ENCODE results near the gene ENAH. TPM values are rescaled to one million over a fixed set of nuclear protein-coding genes. Genes with fewer than 3 reads are reported as not detected.

Gene ENAH
- total RNA-seq, 4 donors from 2014 or later, result 158 to 295 (median 225) TPM

DNA sequence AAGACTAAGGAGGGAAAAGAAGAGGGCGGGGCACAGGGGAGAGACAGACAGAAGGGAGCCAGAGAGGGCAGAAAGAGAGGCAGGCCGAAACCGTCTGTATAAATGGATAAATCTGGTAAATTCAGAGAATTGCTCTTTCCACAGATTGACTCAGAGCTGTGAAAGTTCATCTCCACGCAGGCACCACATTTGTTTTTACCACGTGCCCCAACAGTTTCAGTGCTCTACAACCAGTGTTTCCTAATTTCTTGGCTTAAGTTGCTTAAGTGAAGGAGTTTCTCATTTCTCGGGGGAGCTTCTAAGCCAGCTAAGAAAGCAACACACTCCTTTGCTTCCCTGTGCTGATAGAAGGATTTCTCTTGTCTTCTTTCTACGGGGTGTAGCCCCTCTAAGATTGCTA is 87.1 kb downstream of the ENAH start:
- 56 to 84% methylated on average over 6 to 7 of the region's 7 CpGs for WGBS, 2 donors (ENCODE audit: low coverage in 1 of 2)

DNA sequence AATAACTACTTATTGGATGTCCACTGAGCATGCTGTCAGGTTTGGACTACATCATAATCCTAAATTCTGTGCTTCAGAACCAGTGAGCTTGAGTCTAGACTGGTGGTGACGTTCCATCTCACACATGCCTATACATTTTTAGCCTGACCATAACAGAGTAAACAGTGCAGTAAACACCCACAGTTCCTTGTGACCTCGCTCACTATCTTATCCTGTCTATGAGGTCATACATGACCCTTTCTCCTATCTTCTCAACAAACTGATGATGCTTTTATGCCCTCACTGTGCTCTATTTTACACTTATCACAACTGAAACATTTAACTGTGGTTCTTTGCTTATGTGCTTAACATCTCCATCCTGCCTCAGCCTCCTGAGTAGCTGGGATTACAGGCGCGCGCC is 91.2 kb downstream of the ENAH start:
- no peaks in the 10 kb centered on the region for H3K4me1 ChIP-seq
- H3K4me3 ChIP-seq, result no peak overlapping the region
- TF ChIP-seq EP300 (IDR thresholded peaks at IDR 0.05), result no peak
- ATAC-seq, result no peak
- no peak overlapping the region for H3K27ac ChIP-seq
- H3K36me3 ChIP-seq, result peaks cover 0 to 14% of the 10 kb centered on the region in 2 donors
- peaks cover 0 to 4% (median 0%) of the 10 kb centered on the region in 3 donors for H3K9me3 ChIP-seq
- 90 to 97% methylated on average over 1 to 5 of the region's 5 CpGs for WGBS, 2 donors (ENCODE audit: low coverage in 1 of 2)
- no peaks in the 10 kb centered on the region for H3K27me3 ChIP-seq

More for the DNA sequence above, 87.1 kb downstream of the ENAH start:
- Histone ChIP-seq H3K27ac (no peak overlapping the region), H3K27me3 (no peaks in the 10 kb centered on the region), H3K4me3 (no peak overlapping the region), H3K4me1 (peaks cover 0 to 13% (median 0%) of the 10 kb centered on the region in 3 donors), H3K9me3 (no peaks in the 10 kb centered on the region), H3K36me3 (peaks cover 0 to 12% of the 10 kb centered on the region in 2 donors)
- TF ChIP-seq POLR2AphosphoS5 (IDR thresholded peaks at IDR 0.05) (no peak), EP300 (IDR thresholded peaks at IDR 0.05) (no peak), POLR2A (IDR thresholded peaks at IDR 0.05) (no peak)
- TF ChIP-seq, protein P1, sequence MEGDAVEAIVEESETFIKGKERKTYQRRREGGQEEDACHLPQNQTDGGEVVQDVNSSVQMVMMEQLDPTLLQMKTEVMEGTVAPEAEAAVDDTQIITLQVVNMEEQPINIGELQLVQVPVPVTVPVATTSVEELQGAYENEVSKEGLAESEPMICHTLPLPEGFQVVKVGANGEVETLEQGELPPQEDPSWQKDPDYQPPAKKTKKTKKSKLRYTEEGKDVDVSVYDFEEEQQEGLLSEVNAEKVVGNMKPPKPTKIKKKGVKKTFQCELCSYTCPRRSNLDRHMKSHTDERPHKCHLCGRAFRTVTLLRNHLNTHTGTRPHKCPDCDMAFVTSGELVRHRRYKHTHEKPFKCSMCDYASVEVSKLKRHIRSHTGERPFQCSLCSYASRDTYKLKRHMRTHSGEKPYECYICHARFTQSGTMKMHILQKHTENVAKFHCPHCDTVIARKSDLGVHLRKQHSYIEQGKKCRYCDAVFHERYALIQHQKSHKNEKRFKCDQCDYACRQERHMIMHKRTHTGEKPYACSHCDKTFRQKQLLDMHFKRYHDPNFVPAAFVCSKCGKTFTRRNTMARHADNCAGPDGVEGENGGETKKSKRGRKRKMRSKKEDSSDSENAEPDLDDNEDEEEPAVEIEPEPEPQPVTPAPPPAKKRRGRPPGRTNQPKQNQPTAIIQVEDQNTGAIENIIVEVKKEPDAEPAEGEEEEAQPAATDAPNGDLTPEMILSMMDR (IDR thresholded peaks at IDR 0.05), result no peak
- ATAC-seq, result peak; percentile 87

DNA sequence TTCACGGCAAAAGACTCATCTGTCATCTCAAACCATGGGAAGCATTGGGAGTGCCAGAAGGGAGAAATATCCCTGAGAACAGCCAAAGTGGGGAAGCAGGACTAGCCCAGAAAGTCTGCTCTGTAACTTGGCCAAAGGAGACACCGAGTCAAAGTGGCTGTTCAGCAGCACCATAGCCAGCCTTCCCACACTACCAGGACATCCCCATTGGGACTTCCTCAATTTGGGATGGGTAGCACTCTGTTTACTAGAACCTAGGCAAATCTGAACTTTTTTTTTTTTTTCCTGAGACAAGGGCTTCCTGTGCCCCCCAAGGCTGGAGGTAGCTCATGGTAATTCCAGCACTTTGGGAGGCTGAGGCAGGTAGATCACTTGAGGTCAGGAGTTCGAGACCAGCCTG is 93.0 kb downstream of the ENAH start:
- H3K4me3 ChIP-seq, result no peak overlapping the region
- H3K36me3 ChIP-seq, result peaks cover 0 to 9% of the 10 kb centered on the region in 2 donors
- no peaks in the 10 kb centered on the region for H3K4me1 ChIP-seq
- TF ChIP-seq, protein P1 (IDR thresholded peaks at IDR 0.05), result no peak
- TF ChIP-seq POLR2A (IDR thresholded peaks at IDR 0.05) (no peak), EP300 (IDR thresholded peaks at IDR 0.05) (no peak), POLR2AphosphoS5 (IDR thresholded peaks at IDR 0.05) (no peak)
- ATAC-seq, result no peak
- WGBS, 2 donors (ENCODE audit: low coverage in 1 of 2), result 94 to 100% methylated on average over 1 to 2 of the region's 3 CpGs
- peaks cover 0 to 9% (median 0%) of the 10 kb centered on the region in 3 donors for H3K9me3 ChIP-seq
- no peaks in the 10 kb centered on the region for H3K27me3 ChIP-seq
- no peak overlapping the region for H3K27ac ChIP-seq

DNA sequence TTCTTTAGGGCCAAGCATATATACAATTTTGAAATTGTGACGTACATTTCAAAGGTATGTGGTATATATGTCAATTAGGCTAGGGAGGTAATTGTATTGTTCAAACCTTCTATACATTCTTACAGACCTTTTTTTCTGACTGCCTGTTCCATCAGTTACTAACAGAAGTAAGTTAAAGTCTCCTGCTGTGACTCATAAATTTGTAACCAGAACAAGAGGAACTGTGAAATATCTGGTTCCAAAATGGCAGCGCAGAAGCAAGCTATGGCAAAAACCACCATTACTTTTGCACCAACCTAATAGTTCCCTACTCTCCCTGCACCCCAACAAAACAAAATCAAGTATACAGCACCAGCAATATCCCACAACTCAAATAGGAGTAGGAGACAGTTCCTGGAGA is 93.6 kb downstream of the ENAH start:
- Histone ChIP-seq H3K27me3 (no peaks in the 10 kb centered on the region), H3K27ac (no peak overlapping the region), H3K9me3 (peaks cover 0 to 9% (median 0%) of the 10 kb centered on the region in 3 donors), H3K4me1 (peaks cover 0 to 2% (median 0%) of the 10 kb centered on the region in 3 donors), H3K4me3 (no peak overlapping the region), H3K36me3 (peaks cover 0 to 9% of the 10 kb centered on the region in 2 donors)
- TF ChIP-seq EP300 (IDR thresholded peaks at IDR 0.05) (no peak), POLR2AphosphoS5 (IDR thresholded peaks at IDR 0.05) (no peak), POLR2A (IDR thresholded peaks at IDR 0.05) (no peak)
- TF ChIP-seq, protein P1 (IDR thresholded peaks at IDR 0.05), result no peak
- WGBS, 2 donors (ENCODE audit: low coverage in 1 of 2), result 89 to 92% methylated on average over 2 of the region's 2 CpGs
- no peak for ATAC-seq

DNA sequence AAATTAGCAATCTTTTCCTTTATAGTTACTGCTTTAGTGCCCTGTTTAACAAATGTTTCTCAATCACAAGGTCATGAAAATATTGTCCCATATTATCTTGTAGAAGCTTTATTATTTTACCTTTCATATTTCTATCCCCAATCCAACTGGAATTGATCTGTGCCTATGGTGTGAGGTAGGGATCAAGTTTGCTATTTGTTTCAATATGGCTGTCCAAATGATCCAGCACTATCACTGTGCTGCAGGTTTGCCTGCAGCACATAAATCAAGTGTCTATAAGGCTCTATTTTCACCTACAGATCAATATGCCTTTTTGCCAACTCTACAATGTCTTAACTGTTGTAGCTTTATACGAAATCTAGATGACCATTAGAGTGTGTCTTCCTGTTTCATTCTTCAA is 96.2 kb downstream of the ENAH start:
- no peak for ATAC-seq
- 100% methylated on average over 1 of the region's 1 CpG for WGBS, 2 donors (ENCODE audit: low coverage in 1 of 2)

More for the DNA sequence above, 96.2 kb downstream of the ENAH start:
- Histone ChIP-seq H3K9me3 (peaks cover 0 to 9% (median 0%) of the 10 kb centered on the region in 3 donors), H3K27ac (no peak overlapping the region), H3K36me3 (peaks cover 0 to 9% of the 10 kb centered on the region in 2 donors), H3K27me3 (no peaks in the 10 kb centered on the region), H3K4me3 (no peak overlapping the region), H3K4me1 (peaks cover 0 to 5% (median 0%) of the 10 kb centered on the region in 3 donors)
- TF ChIP-seq, protein P1 (IDR thresholded peaks at IDR 0.05), result no peak
- TF ChIP-seq POLR2A (IDR thresholded peaks at IDR 0.05), result no peak
- TF ChIP-seq POLR2AphosphoS5 (IDR thresholded peaks at IDR 0.05), result no peak
- no peak for TF ChIP-seq EP300 (IDR thresholded peaks at IDR 0.05)

Measured in gastroesophageal sphincter (tissue), 4 donors.